ENCODE measurements around the gene SLC35C1. TPM values are rescaled to one million over a fixed set of nuclear protein-coding genes. Genes with fewer than 3 reads are reported as not detected.

The SLC35C1 gene
- total RNA-seq, 1 experiment from 2014 or later: 9.5 TPM

- no peaks in the 10 kb centered on the region for H3K79me2 ChIP-seq (ENCODE audit: low read length)
- no peak overlapping the region for H2AFZ ChIP-seq (ENCODE audit: low read length)
- DNase-seq (no peak), ATAC-seq (no peak)
- H3K9me2 ChIP-seq (replicated peaks; ENCODE audit: low read length): no peaks in the 10 kb centered on the region
- no peak overlapping the region for H3K9ac ChIP-seq (ENCODE audit: low read length)
- ChIA-PET POLR2A (ENCODE audit: unreplicated experiment) (no interaction called here), CTCF (no interaction called here)
- no TSS peak for BruUV-seq (replicated peaks)
- H3K4me2 ChIP-seq (ENCODE audit: low read length): no peak overlapping the region
- H3K27me3 ChIP-seq (ENCODE audit: low read length): peaks cover 21% of the 10 kb centered on the region; the same call in 1 of the 2 replicates
- no peak overlapping the region for H3K4me3 ChIP-seq (ENCODE audit: low read length)
- intact Hi-C loops (cut with micrococcal nuclease): no loop called here
- H3K4me1 ChIP-seq (ENCODE audit: insufficient read depth, low read length): no peaks in the 10 kb centered on the region
- H3K36me3 ChIP-seq (ENCODE audit: low read depth, low read length): no peaks in the 10 kb centered on the region
- H3K9me3 ChIP-seq (ENCODE audit: low read length): no peaks in the 10 kb centered on the region
- no peak overlapping the region for H3K27ac ChIP-seq (ENCODE audit: low read length)
- H4K20me1 ChIP-seq (ENCODE audit: low read length): no peaks in the 10 kb centered on the region
- H3F3A ChIP-seq (ENCODE audit: low read length, unreplicated experiment): no peaks in the 10 kb centered on the region
- TF ChIP-seq, protein P1, sequence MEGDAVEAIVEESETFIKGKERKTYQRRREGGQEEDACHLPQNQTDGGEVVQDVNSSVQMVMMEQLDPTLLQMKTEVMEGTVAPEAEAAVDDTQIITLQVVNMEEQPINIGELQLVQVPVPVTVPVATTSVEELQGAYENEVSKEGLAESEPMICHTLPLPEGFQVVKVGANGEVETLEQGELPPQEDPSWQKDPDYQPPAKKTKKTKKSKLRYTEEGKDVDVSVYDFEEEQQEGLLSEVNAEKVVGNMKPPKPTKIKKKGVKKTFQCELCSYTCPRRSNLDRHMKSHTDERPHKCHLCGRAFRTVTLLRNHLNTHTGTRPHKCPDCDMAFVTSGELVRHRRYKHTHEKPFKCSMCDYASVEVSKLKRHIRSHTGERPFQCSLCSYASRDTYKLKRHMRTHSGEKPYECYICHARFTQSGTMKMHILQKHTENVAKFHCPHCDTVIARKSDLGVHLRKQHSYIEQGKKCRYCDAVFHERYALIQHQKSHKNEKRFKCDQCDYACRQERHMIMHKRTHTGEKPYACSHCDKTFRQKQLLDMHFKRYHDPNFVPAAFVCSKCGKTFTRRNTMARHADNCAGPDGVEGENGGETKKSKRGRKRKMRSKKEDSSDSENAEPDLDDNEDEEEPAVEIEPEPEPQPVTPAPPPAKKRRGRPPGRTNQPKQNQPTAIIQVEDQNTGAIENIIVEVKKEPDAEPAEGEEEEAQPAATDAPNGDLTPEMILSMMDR (conservative IDR thresholded peaks at IDR 0.05; ENCODE audit: low read depth, low read length): no peak
- TF ChIP-seq EZH2 (IDR thresholded peaks at IDR 0.05; ENCODE audit: low read length, unreplicated experiment) (no peak), EZH2phosphoT487 (IDR thresholded peaks at IDR 0.05; ENCODE audit: borderline replicate concordance, low read length) (no peak)
Observed at GRCh38 chr11:45832811-45833441, 28.0 kb downstream of the SLC35C1 start.

- POLR2A ChIA-PET (ENCODE audit: unreplicated experiment): no interaction called here
- ATAC-seq: no peak; the same call in 1 of the 2 replicates
- H3K9me2 ChIP-seq (replicated peaks; ENCODE audit: low read length): no peaks in the 10 kb centered on the region
Observed at GRCh38 chr11:45833761-45834160, 28.8 kb downstream of the SLC35C1 start.

DNA sequence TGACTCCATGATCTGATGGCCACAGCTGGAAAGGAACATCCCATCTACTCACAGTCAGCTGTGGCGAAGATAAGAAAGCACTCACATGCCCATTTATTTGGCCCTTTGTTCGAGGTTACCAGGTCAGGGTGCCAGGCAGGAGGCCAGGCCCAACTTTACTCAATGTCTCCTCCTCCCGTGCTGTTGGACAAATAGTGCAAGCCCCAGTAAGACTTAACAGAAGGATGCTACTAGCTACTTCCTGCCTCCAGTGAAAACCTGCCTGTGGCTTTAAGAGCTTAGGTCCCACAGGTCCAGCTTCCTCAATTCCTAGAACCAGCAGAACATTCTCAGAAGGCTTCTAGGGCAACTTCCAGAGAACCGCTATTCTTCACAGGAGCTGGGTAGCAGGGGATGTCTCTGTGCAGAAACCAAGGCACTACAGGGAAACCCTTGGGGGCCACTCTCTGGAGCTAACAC is 29.4 kb downstream of the SLC35C1 start:
- ATAC-seq: no peak
- intact Hi-C loops (cut with micrococcal nuclease): no loop called here
- H3K79me2 ChIP-seq (ENCODE audit: low read length): no peaks in the 10 kb centered on the region
- no peaks in the 10 kb centered on the region for H4K20me1 ChIP-seq (ENCODE audit: low read length)
- TF ChIP-seq EZH2phosphoT487 (IDR thresholded peaks at IDR 0.05; ENCODE audit: borderline replicate concordance, low read length) (no peak), EZH2 (IDR thresholded peaks at IDR 0.05; ENCODE audit: low read length, unreplicated experiment) (no peak)
- TF ChIP-seq, protein P1 (conservative IDR thresholded peaks at IDR 0.05; ENCODE audit: low read depth, low read length): no peak
- H3K4me1 ChIP-seq (ENCODE audit: insufficient read depth, low read length): no peaks in the 10 kb centered on the region
- no peak overlapping the region for H3K4me2 ChIP-seq (ENCODE audit: low read length)
- H3K27me3 ChIP-seq (ENCODE audit: low read length): peaks cover 9% of the 10 kb centered on the region; the same call in 1 of the 2 replicates
- H2AFZ ChIP-seq (ENCODE audit: low read length): no peak overlapping the region
- H3K4me3 ChIP-seq (ENCODE audit: low read length): no peak overlapping the region
- ChIA-PET POLR2A (ENCODE audit: unreplicated experiment) (no interaction called here), CTCF (no interaction called here)
- no peak overlapping the region for H3K9ac ChIP-seq (ENCODE audit: low read length)
- H3K9me3 ChIP-seq (ENCODE audit: low read length): no peaks in the 10 kb centered on the region
- no peak for DNase-seq
- no peak overlapping the region for H3K27ac ChIP-seq (ENCODE audit: low read length)
- no peaks in the 10 kb centered on the region for H3F3A ChIP-seq (ENCODE audit: low read length, unreplicated experiment)
- BruUV-seq (replicated peaks): no TSS peak
- no peaks in the 10 kb centered on the region for H3K9me2 ChIP-seq (replicated peaks; ENCODE audit: low read length)
- H3K36me3 ChIP-seq (ENCODE audit: low read depth, low read length): no peaks in the 10 kb centered on the region

More at GRCh38 chr11:45833761-45834160, 28.8 kb downstream of the SLC35C1 start:
- H3K79me2 ChIP-seq (ENCODE audit: low read length): no peaks in the 10 kb centered on the region
- H4K20me1 ChIP-seq (ENCODE audit: low read length): no peaks in the 10 kb centered on the region
- no peaks in the 10 kb centered on the region for H3K4me1 ChIP-seq (ENCODE audit: insufficient read depth, low read length)
- TF ChIP-seq, protein P1 (conservative IDR thresholded peaks at IDR 0.05; ENCODE audit: low read depth, low read length): no peak
- TF ChIP-seq EZH2phosphoT487 (IDR thresholded peaks at IDR 0.05; ENCODE audit: borderline replicate concordance, low read length) (no peak), EZH2 (IDR thresholded peaks at IDR 0.05; ENCODE audit: low read length, unreplicated experiment) (no peak)
- H3K27me3 ChIP-seq (ENCODE audit: low read length): peaks cover 14% of the 10 kb centered on the region; the same call in 1 of the 2 replicates
- CTCF ChIA-PET: no interaction called here
- no peak overlapping the region for H2AFZ ChIP-seq (ENCODE audit: low read length)
- no peaks in the 10 kb centered on the region for H3F3A ChIP-seq (ENCODE audit: low read length, unreplicated experiment)
- no peak overlapping the region for H3K27ac ChIP-seq (ENCODE audit: low read length)
- no peaks in the 10 kb centered on the region for H3K36me3 ChIP-seq (ENCODE audit: low read depth, low read length)
- no TSS peak for BruUV-seq (replicated peaks)
- DNase-seq: no peak
- H3K9me3 ChIP-seq (ENCODE audit: low read length): no peaks in the 10 kb centered on the region
- no peak overlapping the region for H3K9ac ChIP-seq (ENCODE audit: low read length)
- no peak overlapping the region for H3K4me3 ChIP-seq (ENCODE audit: low read length)
- no peak overlapping the region for H3K4me2 ChIP-seq (ENCODE audit: low read length)
- intact Hi-C loops (cut with micrococcal nuclease): no loop called here
